HG03280 (cell line): Measurements from ENCODE around the gene TPSG1.
"Not testable (repeated sequence)": the region's sequence is repeated elsewhere in the genome, so short reads cannot be mapped to it uniquely, and the experiment has no call there.

Source experiments
- ATAC-seq: cut with Tn5 transposase; IDR thresholded peaks from one replicate; pipeline ENCODE4 v1.9.1; 2021; ENCODE audit warnings: mild to moderate bottlenecking, moderate library complexity; ENCODE audit not compliant: unreplicated experiment

The TPSG1 gene

DNA sequence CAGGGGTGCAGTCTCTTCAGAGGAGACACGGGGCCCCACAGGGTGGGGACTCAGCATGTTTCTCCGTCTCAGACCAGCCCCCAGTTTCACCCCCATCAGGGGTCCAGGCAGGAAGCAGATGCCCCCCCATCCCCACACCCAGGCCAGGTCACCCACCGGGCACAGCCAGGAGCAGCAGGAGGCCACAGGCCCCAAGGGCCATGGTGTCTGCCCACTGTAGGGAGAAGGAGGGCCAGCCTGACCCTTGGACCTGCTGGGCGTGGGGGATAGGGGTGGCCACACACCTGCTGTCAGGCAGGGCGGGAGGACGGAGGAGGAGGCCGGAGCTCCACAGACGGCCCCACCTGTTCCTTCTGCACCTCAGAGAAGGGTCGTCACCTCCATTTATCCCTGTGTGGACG lies at the start of gene TPSG1:
TSS of gene TPSG1 (minus strand) at position 218 of the 401 bp plus-strand sequence. CDS start at position 202, 16 bp downstream.
- ATAC-seq, result no peak

DNA sequence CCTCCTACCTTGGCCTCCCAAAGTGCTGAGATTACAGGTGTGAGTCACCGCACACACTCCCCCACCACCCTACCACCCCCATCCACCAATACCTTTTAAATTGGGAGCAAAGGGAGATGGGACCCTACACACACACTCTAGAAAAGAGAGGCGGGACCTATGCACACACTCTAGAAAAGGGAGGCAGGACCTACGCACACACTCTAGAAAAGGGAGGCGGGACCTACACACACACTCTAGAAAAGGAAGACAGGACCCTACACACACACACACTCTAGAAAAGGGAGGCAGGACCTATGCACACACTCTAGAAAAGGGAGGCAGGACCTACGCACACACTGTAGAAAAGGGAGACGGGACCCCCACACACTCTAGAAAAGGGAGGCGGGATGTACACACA lies 49.7 kb upstream of the TPSG1 start:
- ATAC-seq, result no peak

DNA sequence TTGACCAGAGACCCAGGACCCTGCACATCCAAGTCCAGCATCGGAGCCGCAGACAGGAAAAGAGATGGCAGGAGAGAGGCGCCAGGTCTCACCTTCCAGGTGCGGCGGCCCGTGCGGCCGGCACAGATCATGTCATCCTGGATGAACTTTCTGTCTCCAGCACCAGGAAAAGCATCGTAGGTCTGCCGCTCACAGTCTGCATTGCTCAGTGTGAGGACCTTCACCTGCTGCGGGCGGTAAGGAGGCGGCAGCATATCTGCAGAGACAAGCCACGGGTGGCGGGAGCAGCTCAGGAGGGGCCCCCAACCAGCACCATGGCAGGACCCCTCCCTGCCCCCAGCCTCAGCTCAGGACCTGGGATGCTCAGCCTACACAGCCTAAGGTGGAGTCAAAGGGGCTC lies 48.7 kb upstream of the TPSG1 start:
- ATAC-seq, result no peak

DNA sequence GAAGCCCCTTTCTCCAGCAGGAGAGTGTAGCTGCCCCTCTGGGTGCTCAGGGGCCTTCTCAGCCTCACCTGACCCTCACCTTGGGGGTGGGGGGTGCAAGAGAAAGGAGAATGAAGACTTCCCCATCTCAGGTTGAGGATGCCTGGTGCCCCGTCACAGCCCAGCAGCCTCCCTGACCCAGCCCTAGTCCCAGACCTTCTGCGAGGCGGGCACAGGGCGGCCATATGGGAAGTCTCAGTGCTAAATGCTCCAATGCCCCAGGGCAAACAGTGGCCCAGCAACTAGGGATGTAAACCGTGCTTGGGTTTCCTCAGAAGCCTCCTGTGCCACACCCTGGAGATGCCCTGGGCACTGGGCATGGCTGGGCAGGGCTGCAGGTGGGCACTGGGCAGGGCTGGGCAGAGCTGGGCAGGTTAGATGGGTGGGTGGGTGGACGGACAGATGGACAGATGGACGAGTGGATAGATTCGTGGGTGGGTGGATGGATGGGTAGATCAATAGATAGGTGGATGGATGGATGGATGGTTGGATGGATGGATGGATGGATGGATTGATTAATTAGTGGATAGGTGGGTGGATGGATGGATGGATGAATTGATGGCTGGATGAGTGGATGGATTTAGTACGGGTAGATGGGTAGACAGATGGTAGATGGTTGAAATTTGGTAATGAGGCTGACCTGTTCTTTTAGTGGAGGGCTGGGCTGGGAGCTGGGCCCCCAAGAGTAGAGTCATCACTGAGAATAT lies 47.6 kb upstream of the TPSG1 start:
- ATAC-seq, result no peak

DNA sequence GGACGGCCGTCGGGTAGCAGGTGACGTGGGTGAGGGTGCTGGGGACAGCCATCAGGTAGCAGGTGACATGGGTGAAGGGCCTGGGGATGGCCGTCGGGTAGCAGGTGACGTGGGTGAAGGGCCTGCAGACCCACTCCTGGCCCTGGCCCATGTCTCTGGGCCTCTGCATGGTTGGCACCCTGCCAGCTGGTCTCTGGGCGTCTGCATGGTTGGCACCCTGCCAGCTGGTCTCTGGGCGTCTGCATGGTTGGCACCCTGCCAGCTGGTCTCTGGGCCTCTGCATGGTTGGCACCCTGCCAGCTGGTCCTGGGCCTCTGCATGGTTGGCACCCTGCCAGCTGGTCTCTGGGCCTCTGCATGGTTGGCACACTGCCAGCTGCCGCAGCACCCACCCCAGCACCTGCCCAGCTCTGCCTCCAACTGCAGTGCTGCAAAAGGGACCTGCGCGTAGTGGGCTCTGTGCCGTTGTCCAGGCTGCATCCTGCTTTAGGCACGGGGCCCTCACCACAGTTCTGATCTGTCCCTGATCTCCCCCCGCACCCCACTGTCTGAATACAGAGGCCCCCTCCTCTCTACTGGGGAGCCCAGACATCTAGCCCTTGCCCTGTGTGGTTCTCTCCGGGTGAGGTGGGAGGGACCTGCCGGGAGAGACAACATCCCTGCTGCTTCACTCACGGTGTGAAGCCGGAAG lies 46.8 kb upstream of the TPSG1 start:
- ATAC-seq, result not testable (repeated sequence)

DNA sequence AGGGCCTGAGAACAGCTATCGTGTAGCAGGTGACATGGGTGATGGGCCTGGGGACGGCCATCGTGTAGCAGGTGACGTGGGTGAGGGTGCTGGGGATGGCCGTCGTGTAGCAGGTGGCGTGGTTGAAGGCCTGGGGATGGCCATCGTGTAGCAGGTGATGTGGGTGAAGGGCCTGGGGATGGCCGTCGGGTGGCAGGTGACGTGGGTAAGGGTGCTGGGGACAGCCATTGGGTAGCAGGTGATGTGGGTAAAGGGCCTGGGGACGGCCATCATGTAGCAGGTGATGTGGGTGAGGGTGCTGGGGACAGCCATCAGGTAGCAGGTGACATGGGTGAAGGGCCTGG lies 46.3 kb upstream of the TPSG1 start:
- ATAC-seq, result no peak

DNA sequence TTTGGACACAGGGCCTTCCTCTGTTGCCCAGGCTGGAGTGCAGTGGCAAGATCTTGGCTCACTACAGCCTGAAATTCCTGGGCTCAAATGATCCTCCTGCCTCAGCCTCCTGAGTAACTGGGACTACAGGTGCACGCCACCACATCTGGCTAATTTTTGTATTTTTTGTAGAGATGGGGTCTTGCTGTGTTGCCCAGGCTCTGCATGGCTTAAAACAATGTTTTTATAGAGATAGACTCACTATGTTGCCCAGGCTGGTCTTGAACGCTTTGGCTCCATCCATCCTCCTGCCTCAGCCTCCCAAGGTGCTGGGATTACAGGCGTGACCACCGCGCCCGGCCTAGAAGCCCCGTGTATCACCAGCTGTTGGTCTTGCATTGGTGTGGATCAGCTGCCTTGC lies 44.4 kb upstream of the TPSG1 start:
- not testable (repeated sequence) for ATAC-seq

DNA sequence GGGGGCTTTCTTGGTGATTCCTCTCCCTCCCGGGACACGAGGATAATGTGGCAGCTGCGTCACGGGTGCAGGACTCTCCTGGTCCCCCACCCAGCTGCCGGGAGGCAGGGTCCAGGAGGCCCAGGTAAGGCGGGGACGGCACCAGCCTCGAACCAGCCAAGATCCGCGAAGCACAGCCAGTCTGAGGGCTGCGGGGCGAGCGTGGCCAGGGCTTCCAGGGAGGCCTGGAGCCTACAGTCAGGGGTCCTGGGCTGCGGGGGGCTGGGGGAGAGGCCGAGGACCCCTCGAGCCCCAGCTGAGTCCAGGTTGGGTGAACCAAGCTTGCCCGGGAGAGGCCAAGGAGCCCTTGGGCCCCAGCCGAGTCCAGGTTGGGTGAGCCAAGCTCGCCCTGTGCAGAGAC lies 40.8 kb upstream of the TPSG1 start:
- ATAC-seq, result no peak

DNA sequence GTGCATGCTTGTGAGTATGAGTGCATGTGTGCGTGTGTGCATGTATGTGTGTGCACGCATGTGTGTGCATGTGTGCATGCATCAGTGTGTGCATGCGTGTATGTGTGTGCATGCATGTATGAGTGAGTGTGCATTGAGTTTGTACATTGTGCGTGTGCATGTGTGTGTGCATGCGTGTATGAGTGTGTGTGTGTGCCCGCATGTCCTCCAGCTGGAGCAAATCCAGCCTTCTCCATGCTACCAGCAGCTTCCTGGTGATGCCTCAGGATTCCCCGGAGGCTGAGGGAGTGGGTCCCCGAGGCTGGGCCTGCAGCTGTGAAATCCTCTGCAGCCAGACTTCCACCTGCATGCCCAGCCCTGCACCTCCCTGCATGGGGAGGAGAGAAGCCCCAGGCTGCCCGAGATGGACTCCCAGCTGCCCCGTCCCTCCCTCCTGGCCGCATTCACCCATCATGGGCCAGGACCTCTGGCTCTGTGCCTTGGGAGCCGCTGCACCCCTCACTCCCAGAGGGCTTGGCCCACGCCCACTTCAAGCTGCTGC lies 40.1 kb upstream of the TPSG1 start:
- ATAC-seq, result no peak

DNA sequence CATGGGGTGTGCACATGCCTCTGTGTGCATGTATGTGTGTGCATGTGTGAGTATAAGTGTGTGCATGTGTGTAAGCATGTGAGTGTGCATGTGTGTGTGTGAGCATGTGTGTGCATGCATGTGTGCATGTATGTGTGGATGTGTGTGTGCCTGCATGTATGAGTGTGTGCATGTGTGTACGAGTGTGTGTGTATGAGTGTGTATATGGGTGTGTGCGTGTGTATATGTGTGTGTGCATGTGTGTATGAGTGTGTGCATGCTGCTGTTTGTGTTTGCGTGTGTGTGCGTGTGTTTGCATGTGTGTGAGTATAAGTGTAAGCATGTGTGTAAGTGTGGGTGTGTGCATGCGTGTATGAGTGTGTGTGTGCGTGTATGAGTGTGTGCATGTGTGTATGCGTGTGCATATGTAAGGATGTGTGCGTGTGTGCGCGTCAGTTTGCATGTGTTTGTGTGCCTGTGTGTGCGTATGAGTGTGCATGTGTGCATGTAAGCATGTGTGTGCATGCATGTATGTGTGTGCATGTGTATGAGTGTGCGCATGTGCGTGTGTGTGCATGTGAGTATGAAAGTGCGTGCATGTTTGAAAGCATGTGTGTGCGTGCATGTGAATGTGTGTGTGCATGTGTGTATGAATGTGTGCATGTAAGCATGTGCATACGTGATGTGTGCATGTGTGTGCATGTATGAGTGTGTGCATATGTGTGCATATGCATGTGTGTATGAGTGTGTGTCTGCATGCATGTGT lies 39.4 kb upstream of the TPSG1 start:
- ATAC-seq, result no peak

DNA sequence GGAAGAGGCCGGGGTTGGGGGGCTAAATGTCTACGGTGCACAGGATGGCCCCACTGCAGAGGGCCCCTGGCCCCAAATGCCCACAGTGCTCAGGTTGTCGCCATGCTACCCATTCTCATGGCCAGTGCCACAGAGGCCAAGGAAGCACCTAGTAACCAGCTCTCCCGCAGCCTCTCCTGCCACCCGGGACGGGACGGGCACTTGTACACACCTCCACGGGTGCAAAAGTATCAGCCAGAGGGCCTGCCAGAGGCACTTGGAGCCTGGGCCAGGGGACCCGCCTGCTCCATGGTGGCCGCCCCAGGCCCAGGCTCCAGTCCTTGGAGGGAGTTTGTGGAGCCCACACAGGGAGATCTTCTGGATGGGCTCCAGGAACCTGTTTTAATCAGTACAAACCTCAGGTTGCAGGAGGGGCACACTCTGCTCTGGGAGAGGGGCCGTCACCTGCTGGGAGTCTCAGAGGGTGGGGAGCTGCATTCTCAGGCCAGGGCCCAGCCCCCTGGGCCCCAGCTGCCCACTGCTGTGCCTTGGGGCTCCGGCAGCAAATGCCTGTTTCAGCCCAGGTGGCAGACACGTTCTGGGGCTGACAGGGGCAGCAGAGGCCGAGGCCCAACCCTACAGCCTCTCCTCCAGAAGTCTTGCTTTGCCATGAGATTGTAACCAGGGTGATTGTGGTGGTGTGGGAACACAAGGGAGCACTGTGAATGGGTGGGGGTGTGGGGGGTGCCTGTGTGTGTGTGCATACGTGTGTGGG lies 38.7 kb upstream of the TPSG1 start:
- no peak for ATAC-seq

DNA sequence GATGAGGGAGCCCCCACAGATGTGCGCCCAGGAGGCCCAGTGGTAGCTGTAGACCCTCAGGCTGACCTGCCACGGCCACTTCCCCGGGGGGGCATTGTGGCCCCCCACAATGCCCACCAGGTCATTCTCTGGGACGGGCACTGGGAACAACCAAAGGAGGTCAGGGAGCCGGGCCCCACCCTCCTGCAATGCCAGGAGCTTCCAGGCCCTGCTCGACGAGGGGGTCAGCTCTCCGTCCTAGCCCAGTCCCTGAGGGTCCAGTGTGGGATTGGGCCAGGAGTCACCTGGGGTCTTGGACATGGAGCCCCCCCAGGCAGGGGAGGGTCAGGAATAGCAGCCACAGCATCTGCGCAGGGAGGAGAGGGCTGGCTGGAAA lies 37.8 kb upstream of the TPSG1 start:
- no peak for ATAC-seq

DNA sequence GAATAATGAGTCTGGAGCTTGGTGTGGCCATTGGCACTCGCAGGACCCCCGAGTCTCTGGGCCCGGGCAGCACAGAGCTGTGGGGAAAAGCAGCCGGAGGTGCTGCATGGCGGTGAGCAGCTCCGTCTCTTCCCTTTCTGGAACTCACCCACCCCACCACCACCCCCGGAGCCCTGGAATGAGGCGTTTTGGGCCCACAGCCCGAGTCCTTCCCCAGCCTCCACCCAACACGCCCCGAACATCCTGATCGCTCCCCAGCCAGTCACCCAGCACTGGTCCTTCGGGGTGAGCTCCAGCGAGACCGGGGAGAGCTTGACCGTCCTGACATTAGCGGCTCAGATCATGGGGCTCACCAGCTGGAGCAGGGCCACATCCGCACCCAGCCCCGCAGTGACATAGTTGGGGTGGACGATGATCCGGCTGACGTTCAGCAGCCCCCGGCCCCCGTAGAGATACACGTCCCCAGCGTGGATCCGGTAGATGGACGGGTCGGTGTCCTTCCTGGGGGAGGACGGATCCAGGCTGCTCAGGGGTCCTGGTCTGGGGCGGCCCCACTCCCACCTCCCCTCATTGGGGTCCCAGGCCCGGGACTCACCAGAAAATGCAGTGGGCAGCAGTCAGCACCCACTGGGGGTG lies 37.3 kb upstream of the TPSG1 start:
- ATAC-seq, result no peak

DNA sequence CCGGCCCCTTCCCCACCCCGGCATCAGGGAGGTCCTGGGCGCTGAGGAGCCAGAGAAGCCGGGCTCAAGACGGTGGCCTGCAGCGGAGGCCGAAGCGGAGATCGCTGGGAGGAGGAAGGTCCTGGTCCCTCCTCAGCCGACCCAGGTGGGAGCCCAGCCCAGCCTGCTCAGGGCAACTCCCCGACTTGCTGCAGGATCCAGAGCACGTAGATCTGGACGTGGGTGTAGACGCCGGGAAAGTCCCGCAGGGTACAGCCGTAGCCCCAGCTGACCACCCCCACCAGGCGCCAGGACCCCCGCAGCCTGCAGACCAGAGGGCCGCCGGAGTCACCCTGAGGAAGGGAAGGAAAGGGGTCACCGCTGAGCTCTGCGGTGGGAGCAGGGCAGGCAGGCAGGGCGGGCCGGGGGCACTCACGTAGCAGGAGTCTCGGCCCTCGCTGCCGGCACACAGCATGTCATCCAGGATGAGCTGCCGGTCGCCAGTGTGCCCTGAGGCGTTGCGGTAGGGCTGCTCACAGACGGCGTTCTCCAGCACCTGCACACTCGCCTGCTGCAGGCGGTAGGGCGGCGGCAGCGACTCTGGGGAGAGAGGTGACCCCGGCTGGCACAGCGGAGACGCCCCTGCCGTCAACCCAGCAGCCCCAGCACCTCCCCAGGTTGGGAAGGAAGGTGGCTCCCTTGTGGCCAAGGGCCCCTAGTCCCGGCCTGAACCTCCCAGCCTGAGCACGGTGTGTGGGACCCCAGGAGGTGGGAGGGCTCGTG lies 36.2 kb upstream of the TPSG1 start:
- no peak for ATAC-seq

DNA sequence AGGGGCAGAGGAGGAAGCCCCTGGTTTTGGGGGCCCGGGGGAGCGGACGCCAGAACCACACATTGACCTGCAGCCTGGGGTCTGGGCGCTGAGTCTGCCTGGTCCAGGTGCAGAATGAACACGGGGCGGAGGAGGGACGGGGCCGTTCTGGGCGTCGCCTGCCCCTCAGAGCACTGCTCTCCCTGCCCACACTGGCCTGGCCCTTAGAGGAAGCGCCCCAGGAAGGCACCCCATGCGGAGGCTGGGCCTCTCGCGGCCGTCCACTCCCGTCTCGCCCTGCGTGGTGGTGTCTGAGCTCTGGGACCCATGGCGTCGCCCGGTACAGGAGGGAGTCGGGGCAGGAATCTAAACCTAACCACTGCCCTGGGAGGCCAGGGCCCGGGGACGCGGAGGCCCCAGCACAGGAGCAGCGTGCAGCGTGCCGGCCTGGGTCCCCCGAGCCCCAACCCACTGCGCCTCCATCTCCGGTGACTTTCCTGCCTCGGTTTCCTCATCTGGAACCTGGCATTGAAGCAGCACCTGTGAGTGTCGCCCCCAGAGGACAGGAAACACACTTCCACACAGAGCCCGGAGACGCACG lies 35.1 kb upstream of the TPSG1 start:
- no peak for ATAC-seq

DNA sequence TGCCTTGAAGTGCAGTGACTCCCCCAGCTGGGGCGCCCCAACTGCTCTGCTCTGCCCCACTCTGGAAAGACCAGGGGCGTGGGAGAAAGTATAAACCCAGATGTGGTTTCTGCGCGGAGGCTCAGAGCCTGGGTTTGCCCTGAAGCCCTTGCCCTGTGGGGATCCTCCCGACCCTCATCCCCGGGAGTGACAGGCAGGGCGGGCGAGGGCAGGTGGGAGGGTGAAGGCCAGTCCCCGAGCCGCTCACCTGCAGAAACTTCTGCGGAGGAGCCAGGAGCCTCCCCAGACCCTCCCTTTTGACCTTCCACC lies 34.6 kb upstream of the TPSG1 start:
- ATAC-seq, result no peak

DNA sequence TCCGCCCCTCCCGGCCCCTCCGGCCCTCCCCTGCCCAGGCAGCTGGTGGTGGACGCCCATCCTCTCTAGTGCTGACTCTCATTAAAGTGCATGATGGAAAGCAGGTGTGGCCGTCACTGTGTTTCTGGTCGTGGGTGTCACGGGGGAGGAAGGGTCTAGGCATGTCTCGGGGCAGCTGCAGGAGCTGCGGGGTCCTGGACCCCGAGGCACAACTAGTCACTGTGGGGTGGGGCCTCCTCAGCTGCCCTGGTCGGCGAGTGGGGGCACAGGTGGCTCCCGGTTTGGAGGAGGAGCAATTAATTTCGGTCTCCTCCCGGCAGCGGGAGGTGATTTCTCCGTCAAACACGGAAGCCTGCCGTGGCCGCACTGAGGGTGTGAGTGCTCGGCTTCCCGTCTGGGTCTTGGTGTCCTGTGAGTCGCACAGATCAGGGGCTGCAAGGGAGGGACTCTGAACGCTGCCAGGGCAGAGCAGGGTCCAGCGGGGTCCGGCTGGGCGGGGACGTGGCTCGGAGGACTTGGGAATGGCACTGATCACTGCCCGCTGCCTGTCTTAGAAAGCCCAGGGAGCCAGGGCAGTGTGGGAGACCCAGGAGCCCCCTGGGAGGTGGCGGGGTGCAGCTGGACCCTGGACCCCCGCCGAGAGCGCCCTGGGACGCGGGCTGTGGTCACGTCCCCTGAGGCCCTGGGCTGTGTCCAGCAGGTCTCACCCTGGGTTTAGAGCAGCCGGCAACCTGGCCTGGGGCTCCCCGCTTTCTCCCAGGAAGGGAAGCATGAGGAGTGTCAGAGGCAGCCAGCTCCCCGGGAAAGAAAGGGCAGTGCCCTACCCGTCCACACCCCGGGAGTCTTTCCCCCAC lies 34.1 kb upstream of the TPSG1 start:
- ATAC-seq, result no peak

DNA sequence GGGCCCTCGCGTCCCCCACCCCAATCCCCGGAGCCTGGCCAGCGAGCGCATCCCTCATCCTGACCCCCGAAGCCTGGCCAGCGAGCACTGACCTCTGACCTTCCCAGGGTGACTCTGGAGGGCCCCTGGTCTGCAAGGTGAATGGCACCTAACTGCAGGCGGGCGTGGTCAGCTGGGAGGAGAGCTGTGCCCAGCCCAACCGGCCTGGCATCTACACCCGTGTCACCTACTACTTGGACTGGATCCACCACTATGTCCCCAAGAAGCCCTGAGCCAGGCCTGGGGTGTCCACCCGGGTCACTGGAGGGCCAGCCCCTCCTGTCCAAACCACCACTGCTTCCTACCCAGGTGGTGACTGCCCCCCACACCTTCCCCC lies 33.1 kb upstream of the TPSG1 start:
- no peak for ATAC-seq
